Measurements from ENCODE around the gene UBE2J2.

DNA sequence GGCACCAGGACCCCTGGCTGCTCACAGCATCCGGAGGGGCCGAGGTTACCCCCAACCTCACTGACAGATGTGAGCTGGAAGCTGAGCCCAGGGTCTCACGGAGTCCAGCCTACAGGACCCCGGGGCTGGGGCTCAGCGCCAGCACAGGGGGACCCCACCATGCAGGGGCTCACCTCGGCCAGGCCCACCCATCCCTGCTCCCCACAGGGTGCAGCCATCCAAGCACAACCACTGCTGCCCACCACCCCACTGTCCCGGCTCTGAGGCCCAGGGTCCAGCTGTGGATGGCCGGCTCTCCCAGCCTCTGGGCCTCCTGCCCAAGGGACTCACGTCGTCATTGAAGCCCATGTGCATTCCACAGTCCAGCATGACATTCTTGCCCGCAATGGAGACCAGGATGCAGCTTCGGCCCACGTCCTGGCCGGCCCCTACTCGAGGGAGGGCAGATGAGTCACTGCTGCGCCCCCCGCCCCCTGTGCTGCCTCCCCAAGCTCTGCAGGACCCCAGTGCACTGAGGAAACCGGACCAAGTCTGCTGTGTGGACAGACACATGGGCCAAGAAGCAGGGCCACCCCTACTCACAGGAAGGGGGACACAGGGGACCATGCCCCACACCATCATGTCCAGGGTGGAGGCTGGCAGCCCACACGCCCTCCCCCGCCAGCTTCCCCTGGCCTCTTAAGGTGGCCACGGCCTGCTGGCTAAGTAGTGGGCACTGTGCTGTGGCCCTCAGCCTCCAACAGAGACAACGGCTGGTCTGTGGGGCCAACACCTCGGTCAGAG is 47.2 kb upstream of the UBE2J2 start:
- TF ChIP-seq, protein P1, sequence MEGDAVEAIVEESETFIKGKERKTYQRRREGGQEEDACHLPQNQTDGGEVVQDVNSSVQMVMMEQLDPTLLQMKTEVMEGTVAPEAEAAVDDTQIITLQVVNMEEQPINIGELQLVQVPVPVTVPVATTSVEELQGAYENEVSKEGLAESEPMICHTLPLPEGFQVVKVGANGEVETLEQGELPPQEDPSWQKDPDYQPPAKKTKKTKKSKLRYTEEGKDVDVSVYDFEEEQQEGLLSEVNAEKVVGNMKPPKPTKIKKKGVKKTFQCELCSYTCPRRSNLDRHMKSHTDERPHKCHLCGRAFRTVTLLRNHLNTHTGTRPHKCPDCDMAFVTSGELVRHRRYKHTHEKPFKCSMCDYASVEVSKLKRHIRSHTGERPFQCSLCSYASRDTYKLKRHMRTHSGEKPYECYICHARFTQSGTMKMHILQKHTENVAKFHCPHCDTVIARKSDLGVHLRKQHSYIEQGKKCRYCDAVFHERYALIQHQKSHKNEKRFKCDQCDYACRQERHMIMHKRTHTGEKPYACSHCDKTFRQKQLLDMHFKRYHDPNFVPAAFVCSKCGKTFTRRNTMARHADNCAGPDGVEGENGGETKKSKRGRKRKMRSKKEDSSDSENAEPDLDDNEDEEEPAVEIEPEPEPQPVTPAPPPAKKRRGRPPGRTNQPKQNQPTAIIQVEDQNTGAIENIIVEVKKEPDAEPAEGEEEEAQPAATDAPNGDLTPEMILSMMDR (IDR thresholded peaks at IDR 0.05): no peak
- TF ChIP-seq EP300 (IDR thresholded peaks at IDR 0.05): no peak
